GM12878 (cell line): ENCODE data around the gene SMIM44. TPM values are rescaled to one million over a fixed set of nuclear protein-coding genes. Genes with fewer than 3 reads are reported as not detected.

ENCODE experiments used
- DPF2 ChIP-seq: fragments of 450-650 bp; IDR thresholded peaks from 2 replicates; pipeline ENCODE4 v1.6.1; 2017; ENCODE audit warnings: mild to moderate bottlenecking
- E2F4 ChIP-seq: IDR thresholded peaks from 2 replicates; pipeline ENCODE4 v1.6.1; 2012; ENCODE audit warnings: low read depth, low read length, improper control_type of control experiment
- ELK1 ChIP-seq: IDR thresholded peaks from 2 replicates; pipeline ENCODE4 v1.6.1; 2012; ENCODE audit warnings: low read depth, low read length, improper control_type of control experiment
- EP300 ChIP-seq, 2 experiments: fragments of 150-350 bp in 1 of 2; IDR thresholded peaks; 2 replicates each; pipeline ENCODE4 v1.6.1; 2011 to 2012; ENCODE audit warnings: low read depth in 2 of 2, low read length in 2 of 2, borderline replicate concordance in 1 of 2, improper control_type of control experiment in 1 of 2, inconsistent platforms in 1 of 2; ENCODE audit not compliant: control insufficient read depth in 1 of 2
- HDGF ChIP-seq: fragments of 450-650 bp; IDR thresholded peaks from 2 replicates; pipeline ENCODE4 v1.6.1; 2016; ENCODE audit warnings: antibody characterized with exemption
- RFX5 ChIP-seq: IDR thresholded peaks from 2 replicates; pipeline ENCODE4 v1.6.1; 2011; ENCODE audit warnings: low read depth, low read length, improper control_type of control experiment
- SKIL ChIP-seq: fragments of 450-650 bp; IDR thresholded peaks from 2 replicates; pipeline ENCODE4 v1.6.1; 2017; ENCODE audit warnings: mild to moderate bottlenecking, low read depth, inconsistent platforms; ENCODE audit not compliant: poor library complexity, severe bottlenecking
- SPI1 ChIP-seq: IDR thresholded peaks from 2 replicates; pipeline ENCODE4 v1.6.1; 2011; ENCODE audit warnings: low read depth, mild to moderate bottlenecking, low read length, moderate library complexity, borderline replicate concordance; ENCODE audit not compliant: insufficient read depth
- SUPT20H ChIP-seq: IDR thresholded peaks from 2 replicates; pipeline ENCODE4 v1.6.1; 2011; ENCODE audit warnings: low read depth, mild to moderate bottlenecking, low read length, moderate library complexity, borderline replicate concordance; ENCODE audit not compliant: control insufficient read depth
- ZNF217 ChIP-seq: fragments of 450-650 bp; IDR thresholded peaks from 2 replicates; pipeline ENCODE4 v1.6.1; 2017; ENCODE audit warnings: antibody characterized with exemption, mild to moderate bottlenecking
- ZNF24 ChIP-seq: fragments of 450-650 bp; IDR thresholded peaks from 2 replicates; pipeline ENCODE4 v1.6.1; 2017; ENCODE audit warnings: antibody characterized with exemption, mild to moderate bottlenecking
- polyA plus RNA-seq, 11 experiments: library from polyadenylated mRNA; depleted of rRNA in 4 of 11; unstranded in 6 of 11; stranded (reverse) in 5 of 11; fragments of >200 nt; fragmentation: Nextera tagmentation in 4 of 11; fragmentation: Illumina TruSeq in 1 of 11; extraction: Ambion mirVana in 4 of 11; extraction: Trizol in 1 of 11; gene quantifications; 1 replicate in 1 of 11; 2 replicates in 10 of 11; pipeline versions ENCODE4 v1.2.1 to v1.2.3, GENCODE V29; 2011 to 2016; ENCODE audit warnings: inconsistent platforms in 2 of 11, missing spikeins in 2 of 11, low read depth in 1 of 11
- total RNA-seq, 4 experiments: library from RNA; depleted of rRNA in 3 of 4; stranded (reverse); fragments of >200 nt in 3 of 4; fragmentation: Illumina TruSeq in 1 of 4; extraction: Trizol in 1 of 4; gene quantifications; 2 replicates each; pipeline versions ENCODE4 v1.2.1 to v1.2.3, GENCODE V29; 2013 to 2021

Gene SMIM44
- total and polyA plus RNA-seq, 10 of the 15 experiments (the other 5 are each of a cell fraction or from before 2014, with no cell fraction given) = not detected

- TF ChIP-seq SKIL (no peak), RFX5 (no peak), SUPT20H (no peak), ZNF217 (no peak), DPF2 (no peak), ELK1 (no peak), HDGF (no peak), ZNF24 (no peak), EP300 (IDR thresholded peaks at IDR 0.05; ENCODE audit: borderline replicate concordance in 1 of 2, control insufficient read depth in 1 of 2, low read depth in 2 of 2, low read length in 2 of 2) (no peak), E2F4 (no peak), SPI1 (no peak)
Measured at GRCh38 chr19:3519126-3519525, 35.9 kb upstream of the SMIM44 start (continued).
